Fibroblast of lung (primary cell): ENCODE data around the gene NTRK3. TPM values are rescaled to one million over a fixed set of nuclear protein-coding genes. Genes with fewer than 3 reads are reported as not detected.
A peak's percentile ranks its signal among the peaks of the same experiment; 100 is the strongest.

Experiments
- DNase-seq, 2 donors: peaks; one replicate each; pipeline versions ENCODE4 v3.0.0 to v3.0.0-alpha.2; 2010; ENCODE audit warnings: low read depth in 2 of 2
- H2AFZ ChIP-seq: 2 replicates; pipeline ENCODE4 v1.5.1; 2012; ENCODE audit warnings: low read length, control low read depth, inconsistent platforms
- H3K27ac ChIP-seq: 2 replicates; pipeline ENCODE4 v1.5.1; 2011; ENCODE audit warnings: low read length, control low read depth; ENCODE audit not compliant: insufficient read depth
- H3K27me3 ChIP-seq: 2 replicates; pipeline ENCODE4 v1.5.1; 2011; ENCODE audit warnings: mild to moderate bottlenecking, low read length; ENCODE audit not compliant: control insufficient read depth, insufficient read depth
- H3K36me3 ChIP-seq: 2 replicates; pipeline ENCODE4 v1.5.1; 2011; ENCODE audit warnings: low read length; ENCODE audit not compliant: control insufficient read depth, insufficient read depth
- H3K4me1 ChIP-seq: 2 replicates; pipeline ENCODE4 v1.5.1; 2011; ENCODE audit warnings: low read length; ENCODE audit not compliant: control insufficient read depth, insufficient read depth; ENCODE audit errors: extremely low read depth
- H3K4me2 ChIP-seq: 2 replicates; pipeline ENCODE4 v1.5.1; 2011; ENCODE audit warnings: low read length, control low read depth; ENCODE audit not compliant: insufficient read depth; ENCODE audit errors: extremely low read depth
- H3K4me3 ChIP-seq, 4 experiments: fragments of 200-600 bp in 1 of 4; sonication (generic) in 1 of 4; replicated peaks in 1 of 4; 2 replicates each; pipeline ENCODE4 v1.5.1; 2011 to 2016; ENCODE audit warnings: low read length in 4 of 4, low read depth in 3 of 4, mild to moderate bottlenecking in 3 of 4, control low read depth in 2 of 4, inconsistent platforms in 1 of 4, mixed read lengths in 1 of 4; ENCODE audit not compliant: insufficient read depth in 1 of 4; ENCODE audit errors: control extremely low read depth in 1 of 4
- H3K79me2 ChIP-seq: 2 replicates; pipeline ENCODE4 v1.5.1; 2012; ENCODE audit warnings: mild to moderate bottlenecking, low read length, inconsistent platforms; ENCODE audit not compliant: control insufficient read depth, insufficient read depth
- H3K9ac ChIP-seq: 2 replicates; pipeline ENCODE4 v1.5.1; 2011; ENCODE audit warnings: mild to moderate bottlenecking, low read length, control low read depth; ENCODE audit not compliant: insufficient read depth
- H3K9me3 ChIP-seq: 2 replicates; pipeline ENCODE4 v1.5.1; 2012; ENCODE audit warnings: low read depth, low read length; ENCODE audit not compliant: control insufficient read depth, insufficient read depth
- H4K20me1 ChIP-seq: 2 replicates; pipeline ENCODE4 v1.5.1; 2011; ENCODE audit warnings: low read length; ENCODE audit not compliant: control insufficient read depth, insufficient read depth; ENCODE audit errors: extremely low read depth
- EZH2 ChIP-seq: IDR thresholded peaks from 2 replicates; pipeline ENCODE4 v1.5.1; 2012; ENCODE audit warnings: low read length, control low read depth, mild to moderate bottlenecking; ENCODE audit errors: missing control alignments
- polyA plus RNA-seq, 2 donors: library from polyadenylated mRNA; depleted of rRNA in 1 of 2; stranded (reverse) in 1 of 2; unstranded in 1 of 2; fragments of >200 nt; gene quantifications; 2 replicates each; pipeline ENCODE4 v1.2.1, GENCODE V29; 2011 to 2012; ENCODE audit warnings: missing spikeins in 1 of 2
- total RNA-seq: library from RNA; depleted of rRNA; stranded (reverse); fragments of >200 nt; gene quantifications from 2 replicates; pipeline ENCODE4 v1.2.1, GENCODE V29; 2014
- TF ChIP-seq, protein P1 (sequence below), 2 donors: IDR thresholded peaks in 1 of 2; conservative IDR thresholded peaks in 1 of 2; 1 replicate in 1 of 2; 2 replicates in 1 of 2; pipeline ENCODE4 v1.5.1; 2011 to 2012; ENCODE audit warnings: low read length in 2 of 2, control low read depth in 1 of 2, inconsistent platforms in 1 of 2, low read depth in 1 of 2, mild to moderate bottlenecking in 1 of 2

Gene NTRK3
- total and polyA plus RNA-seq, 2 donors (not counting 1 experiment from before 2014, with no cell fraction given) = 0.06 TPM; not detected in 1

- no peak overlapping the region for H3K27ac ChIP-seq
- no peak for DNase-seq
- no peak overlapping the region for H3K9ac ChIP-seq
- H3K36me3 ChIP-seq = no peaks in the 10 kb centered on the region
- no peaks in the 10 kb centered on the region for H4K20me1 ChIP-seq
- H3K4me2 ChIP-seq = no peak overlapping the region
- no peak for TF ChIP-seq EZH2
- TF ChIP-seq, protein P1, sequence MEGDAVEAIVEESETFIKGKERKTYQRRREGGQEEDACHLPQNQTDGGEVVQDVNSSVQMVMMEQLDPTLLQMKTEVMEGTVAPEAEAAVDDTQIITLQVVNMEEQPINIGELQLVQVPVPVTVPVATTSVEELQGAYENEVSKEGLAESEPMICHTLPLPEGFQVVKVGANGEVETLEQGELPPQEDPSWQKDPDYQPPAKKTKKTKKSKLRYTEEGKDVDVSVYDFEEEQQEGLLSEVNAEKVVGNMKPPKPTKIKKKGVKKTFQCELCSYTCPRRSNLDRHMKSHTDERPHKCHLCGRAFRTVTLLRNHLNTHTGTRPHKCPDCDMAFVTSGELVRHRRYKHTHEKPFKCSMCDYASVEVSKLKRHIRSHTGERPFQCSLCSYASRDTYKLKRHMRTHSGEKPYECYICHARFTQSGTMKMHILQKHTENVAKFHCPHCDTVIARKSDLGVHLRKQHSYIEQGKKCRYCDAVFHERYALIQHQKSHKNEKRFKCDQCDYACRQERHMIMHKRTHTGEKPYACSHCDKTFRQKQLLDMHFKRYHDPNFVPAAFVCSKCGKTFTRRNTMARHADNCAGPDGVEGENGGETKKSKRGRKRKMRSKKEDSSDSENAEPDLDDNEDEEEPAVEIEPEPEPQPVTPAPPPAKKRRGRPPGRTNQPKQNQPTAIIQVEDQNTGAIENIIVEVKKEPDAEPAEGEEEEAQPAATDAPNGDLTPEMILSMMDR (conservative IDR thresholded peaks at IDR 0.05 in 1 of 2, IDR thresholded peaks at IDR 0.05 in 1 of 2; ENCODE audit: low read depth in 1 of 2, low read length in 2 of 2) = no peak
- H3K79me2 ChIP-seq = no peaks in the 10 kb centered on the region
- no peaks in the 10 kb centered on the region for H3K4me1 ChIP-seq
- no peak overlapping the region for H2AFZ ChIP-seq
- H3K9me3 ChIP-seq = no peaks in the 10 kb centered on the region
- no peak overlapping the region for H3K4me3 ChIP-seq
- H3K27me3 ChIP-seq = no peaks in the 10 kb centered on the region
Measured at GRCh38 chr15:88028024-88028423, 228.5 kb downstream of the NTRK3 start.

- Histone ChIP-seq H3K79me2 (no peaks in the 10 kb centered on the region), H3K4me1 (no peaks in the 10 kb centered on the region), H3K27ac (no peak overlapping the region), H3K27me3 (no peaks in the 10 kb centered on the region), H2AFZ (no peak overlapping the region), H3K9me3 (no peaks in the 10 kb centered on the region), H3K4me3 (no peak overlapping the region), H3K4me2 (no peak overlapping the region), H3K36me3 (no peaks in the 10 kb centered on the region), H3K9ac (no peak overlapping the region), H4K20me1 (no peaks in the 10 kb centered on the region)
- DNase-seq = peak in 1 of 2 donors; percentile 7
- TF ChIP-seq, protein P1 (conservative IDR thresholded peaks at IDR 0.05 in 1 of 2, IDR thresholded peaks at IDR 0.05 in 1 of 2; ENCODE audit: low read depth in 1 of 2, low read length in 2 of 2) = no peak
- no peak for TF ChIP-seq EZH2
Measured at GRCh38 chr15:88023914-88024313, 232.6 kb downstream of the NTRK3 start.

GRCh38 chr15:88022716-88023115 is 233.8 kb downstream of the NTRK3 start:
- Histone ChIP-seq H2AFZ (no peak overlapping the region), H3K4me2 (no peak overlapping the region), H3K27ac (no peak overlapping the region), H3K9me3 (no peaks in the 10 kb centered on the region), H4K20me1 (no peaks in the 10 kb centered on the region), H3K36me3 (no peaks in the 10 kb centered on the region), H3K79me2 (no peaks in the 10 kb centered on the region), H3K27me3 (no peaks in the 10 kb centered on the region), H3K4me1 (no peaks in the 10 kb centered on the region), H3K9ac (no peak overlapping the region), H3K4me3 (no peak overlapping the region)
- TF ChIP-seq EZH2 = no peak
- TF ChIP-seq, protein P1 (conservative IDR thresholded peaks at IDR 0.05 in 1 of 2, IDR thresholded peaks at IDR 0.05 in 1 of 2; ENCODE audit: low read depth in 1 of 2, low read length in 2 of 2) = no peak
- no peak for DNase-seq
